ENCODE measurements around the gene ACSM2B.
"Not testable (repeated sequence)": the region's sequence is repeated elsewhere in the genome, so short reads cannot be mapped to it uniquely, and the experiment has no call there.

ACSM2B gene

GRCh38 chr16:20592780-20593179, 16.6 kb upstream of the ACSM2B start:
- DNase-seq = not testable (repeated sequence)

- DNase-seq = not testable (repeated sequence)
Observed at GRCh38 chr16:20589486-20589885, 13.3 kb upstream of the ACSM2B start.

GRCh38 chr16:20587645-20588074, 11.5 kb upstream of the ACSM2B start:
- DNase-seq = not testable (repeated sequence)

- DNase-seq = not testable (repeated sequence)
Observed at GRCh38 chr16:20586716-20587115, 10.5 kb upstream of the ACSM2B start.

GRCh38 chr16:20586112-20586511, 9.9 kb upstream of the ACSM2B start:
- DNase-seq = not testable (repeated sequence)

- DNase-seq = not testable (repeated sequence)
Observed at GRCh38 chr16:20580487-20581259, 4.5 kb upstream of the ACSM2B start.

- not testable (repeated sequence) for DNase-seq
Observed at GRCh38 chr16:20578091-20578490, 1.9 kb upstream of the ACSM2B start.

- not testable (repeated sequence) for DNase-seq
Observed at GRCh38 chr16:20569117-20569651, 7.0 kb downstream of the ACSM2B start.

- DNase-seq = no peak
Observed at GRCh38 chr16:20568404-20568803, 7.8 kb downstream of the ACSM2B start.

GRCh38 chr16:20566864-20567263, 9.3 kb downstream of the ACSM2B start:
- no peak for DNase-seq

- DNase-seq = not testable (repeated sequence)
Observed at GRCh38 chr16:20565334-20565733, 10.8 kb downstream of the ACSM2B start.

GRCh38 chr16:20564218-20564617, 11.9 kb downstream of the ACSM2B start:
- DNase-seq = not testable (repeated sequence)

- not testable (repeated sequence) for DNase-seq
Observed at GRCh38 chr16:20555628-20556027, 20.5 kb downstream of the ACSM2B start.

- DNase-seq = not testable (repeated sequence)
Observed at GRCh38 chr16:20554689-20555088, 21.5 kb downstream of the ACSM2B start.

- not testable (repeated sequence) for DNase-seq
Observed at GRCh38 chr16:20553493-20553892, 22.7 kb downstream of the ACSM2B start.

GRCh38 chr16:20546951-20547350, 29.2 kb downstream of the ACSM2B start:
- DNase-seq = not testable (repeated sequence)

- not testable (repeated sequence) for DNase-seq
Observed at GRCh38 chr16:20546278-20546853, 29.8 kb downstream of the ACSM2B start.

- DNase-seq = not testable (repeated sequence)
Observed at GRCh38 chr16:20540603-20541316, 35.4 kb downstream of the ACSM2B start.

GRCh38 chr16:20538687-20539086, 37.5 kb downstream of the ACSM2B start:
- no peak for DNase-seq

GRCh38 chr16:20538181-20538580, 38.0 kb downstream of the ACSM2B start:
- no peak for DNase-seq

GRCh38 chr16:20536669-20537068, 39.5 kb downstream of the ACSM2B start:
- DNase-seq = not testable (repeated sequence)

- not testable (repeated sequence) for DNase-seq
Observed at GRCh38 chr16:20532284-20532792, 43.8 kb downstream of the ACSM2B start.

- DNase-seq = not testable (repeated sequence)
Observed at GRCh38 chr16:20531795-20532194, 44.4 kb downstream of the ACSM2B start.

All from SHP77 (cell line).